Activated CD4-positive, alpha-beta T cell treated with anti-CD3 and anti-CD28 coated beads for 24 hours (primary cell): ENCODE data around the gene ABI1.

Experiments
- DNase-seq, 2 donors: peaks; one replicate each; pipeline ENCODE4 v3.0.0-alpha.2; 2020; ENCODE audit warnings: low read depth in 2 of 2

Gene ABI1

GRCh38 chr10:26714415-26715136 is 146.2 kb downstream of the ABI1 start:
- no peak for DNase-seq

- no peak for DNase-seq
Measured at GRCh38 chr10:26711324-26711723, 149.4 kb downstream of the ABI1 start.

GRCh38 chr10:26706936-26707335 is 153.8 kb downstream of the ABI1 start:
- DNase-seq = no peak

- no peak for DNase-seq
Measured at GRCh38 chr10:26706206-26706605, 154.6 kb downstream of the ABI1 start.

- DNase-seq = no peak
Measured at GRCh38 chr10:26703974-26704373, 156.8 kb downstream of the ABI1 start.

GRCh38 chr10:26703096-26703495 is 157.7 kb downstream of the ABI1 start:
- no peak for DNase-seq

GRCh38 chr10:26700884-26701630 is 159.7 kb downstream of the ABI1 start:
- DNase-seq = no peak

GRCh38 chr10:26699631-26700030 is 161.1 kb downstream of the ABI1 start:
- DNase-seq = no peak

- DNase-seq = no peak
Measured at GRCh38 chr10:26698909-26699308, 161.8 kb downstream of the ABI1 start.

GRCh38 chr10:26697922-26698608 is 162.7 kb downstream of the ABI1 start:
- DNase-seq = no peak

GRCh38 chr10:26697163-26697921 is 163.4 kb downstream of the ABI1 start, which contains the start of gene PDSS1:
PDSS1 (plus strand) TSS chr10:26697701; CDS start chr10:26697712, 11 bp downstream.
- peak; percentile 52 to 53 for DNase-seq

- DNase-seq = no peak
Measured at GRCh38 chr10:26696786-26697162, 164.0 kb downstream of the ABI1 start.
